HEK293 (cell line): ENCODE data around the gene NAT14.

Source experiments
- CTCF ChIA-PET: fragments of 350-600 bp; formaldehyde crosslinking; extraction: SDS; loops from one replicate; lab custom pipeline; 2021; ENCODE audit warnings: antibody characterized with exemption; lab: Yijun Ruan, JAX
- POLR2A ChIA-PET: fragments of 300-600 bp; formaldehyde crosslinking; extraction: SDS; loops from one replicate; lab custom pipeline; 2020; ENCODE audit warnings: antibody characterized with exemption, inconsistent platforms; lab: Yijun Ruan, JAX
- H3K27ac ChIP-seq: fragments of 200-500 bp; sonication (Bioruptor generic); 2 replicates; pipeline ENCODE4 v1.5.1; 2014; ENCODE audit warnings: low read depth, low read length, control low read depth, inconsistent platforms; ENCODE audit errors: extremely low read depth
- H3K36me3 ChIP-seq, 2 experiments: fragments of 200-500 bp in 1 of 2; sonication (Bioruptor generic) in 1 of 2; 1 replicate in 1 of 2; 2 replicates in 1 of 2; pipeline ENCODE4 v1.5.1; 2014 to 2017; ENCODE audit warnings: inconsistent platforms in 2 of 2, low read length in 2 of 2; ENCODE audit not compliant: control insufficient read depth in 2 of 2, insufficient read depth in 1 of 2
- H3K4me1 ChIP-seq: fragments of 200-500 bp; sonication (Bioruptor generic); 2 replicates; pipeline ENCODE4 v1.5.1; 2014; ENCODE audit warnings: mild to moderate bottlenecking, low read length, inconsistent platforms; ENCODE audit not compliant: control insufficient read depth, insufficient read depth
- H3K4me3 ChIP-seq: 2 replicates; pipeline ENCODE4 v1.5.1; 2011; ENCODE audit warnings: low read depth, mild to moderate bottlenecking, control low read depth, low read length, moderate library complexity
- H3K9me3 ChIP-seq: fragments of 200-500 bp; sonication (Bioruptor generic); 2 replicates; pipeline ENCODE4 v1.5.1; 2014; ENCODE audit warnings: low read depth, low read length, inconsistent platforms; ENCODE audit not compliant: control insufficient read depth, insufficient read depth
- BCL11A ChIP-seq: fragments of 450-650 bp; formaldehyde crosslinking; IDR thresholded peaks from 2 replicates; pipeline ENCODE4 v1.5.1; 2016; ENCODE audit warnings: low read depth, missing biosample characterization, missing genetic modification characterization
- KLF16 ChIP-seq: fragments of 450-650 bp; formaldehyde crosslinking; IDR thresholded peaks from 2 replicates; pipeline ENCODE4 v1.5.1; 2017; ENCODE audit warnings: missing biosample characterization, missing genetic modification characterization
- KLF17 ChIP-seq: fragments of 450-650 bp; formaldehyde crosslinking; IDR thresholded peaks from 2 replicates; pipeline ENCODE4 v1.5.1; 2016; ENCODE audit warnings: missing biosample characterization, missing genetic modification characterization
- KLF8 ChIP-seq: fragments of 450-650 bp; formaldehyde crosslinking; IDR thresholded peaks from 2 replicates; pipeline ENCODE4 v1.5.1; 2016; ENCODE audit warnings: missing biosample characterization, missing genetic modification characterization
- OVOL3 ChIP-seq: fragments of 450-650 bp; formaldehyde crosslinking; IDR thresholded peaks from 2 replicates; pipeline ENCODE4 v1.5.1; 2016; ENCODE audit warnings: missing biosample characterization, missing genetic modification characterization
- SETDB1 ChIP-seq: IDR thresholded peaks from one replicate; pipeline ENCODE4 v1.6.1; 2017; ENCODE audit warnings: mild to moderate bottlenecking, low read length, moderate library complexity, mixed read lengths; ENCODE audit not compliant: insufficient read length
- SP7 ChIP-seq: fragments of 450-650 bp; formaldehyde crosslinking; IDR thresholded peaks from 2 replicates; pipeline ENCODE4 v1.5.1; 2016; ENCODE audit warnings: missing biosample characterization, missing genetic modification characterization
- YY1 ChIP-seq: fragments of 450-650 bp; formaldehyde crosslinking; IDR thresholded peaks from 2 replicates; pipeline ENCODE4 v1.5.1; 2018; ENCODE audit warnings: missing biosample characterization, missing genetic modification characterization
- ZBTB10 ChIP-seq: fragments of 450-650 bp; formaldehyde crosslinking; IDR thresholded peaks from 2 replicates; pipeline ENCODE4 v1.5.1; 2016; ENCODE audit warnings: missing biosample characterization, missing genetic modification characterization
- ZBTB8A ChIP-seq: fragments of 450-650 bp; formaldehyde crosslinking; IDR thresholded peaks from 2 replicates; pipeline ENCODE4 v1.5.1; 2016; ENCODE audit warnings: missing biosample characterization, missing genetic modification characterization
- ZFHX2 ChIP-seq: fragments of 450-650 bp; formaldehyde crosslinking; conservative IDR thresholded peaks from 2 replicates; pipeline ENCODE4 v1.5.1; 2016; ENCODE audit warnings: missing biosample characterization, missing genetic modification characterization
- ZNF112 ChIP-seq: fragments of 450-650 bp; formaldehyde crosslinking; IDR thresholded peaks from 2 replicates; pipeline ENCODE4 v1.5.0; 2017; ENCODE audit warnings: missing biosample characterization, missing genetic modification characterization
- ZNF155 ChIP-seq: fragments of 450-650 bp; formaldehyde crosslinking; IDR thresholded peaks from 2 replicates; pipeline ENCODE4 v1.5.1; 2016; ENCODE audit warnings: missing biosample characterization, missing genetic modification characterization
- ZNF248 ChIP-seq: fragments of 450-650 bp; formaldehyde crosslinking; IDR thresholded peaks from 2 replicates; pipeline ENCODE4 v1.5.1; 2017; ENCODE audit warnings: missing biosample characterization, missing genetic modification characterization
- ZNF292 ChIP-seq: fragments of 450-650 bp; formaldehyde crosslinking; IDR thresholded peaks from 2 replicates; pipeline ENCODE4 v1.5.1; 2016; ENCODE audit warnings: low read depth, missing biosample characterization, missing genetic modification characterization, borderline replicate concordance
- ZNF324 ChIP-seq: fragments of 450-650 bp; formaldehyde crosslinking; IDR thresholded peaks from 2 replicates; pipeline ENCODE4 v1.5.1; 2016; ENCODE audit warnings: missing biosample characterization, missing genetic modification characterization
- ZNF350 ChIP-seq: fragments of 450-650 bp; formaldehyde crosslinking; IDR thresholded peaks from 2 replicates; pipeline ENCODE4 v1.5.0; 2017; ENCODE audit warnings: missing biosample characterization, mild to moderate bottlenecking, missing genetic modification characterization
- ZNF366 ChIP-seq: fragments of 450-650 bp; formaldehyde crosslinking; conservative IDR thresholded peaks from 2 replicates; pipeline ENCODE4 v1.5.1; 2016; ENCODE audit warnings: missing biosample characterization, missing genetic modification characterization
- ZNF555 ChIP-seq: fragments of 450-650 bp; formaldehyde crosslinking; conservative IDR thresholded peaks from 2 replicates; pipeline ENCODE4 v1.5.1; 2017; ENCODE audit warnings: missing biosample characterization, mild to moderate bottlenecking, missing genetic modification characterization, inconsistent platforms
- ZNF600 ChIP-seq: fragments of 450-650 bp; formaldehyde crosslinking; IDR thresholded peaks from 2 replicates; pipeline ENCODE4 v1.5.1; 2016; ENCODE audit warnings: missing biosample characterization, missing genetic modification characterization
- ZNF777 ChIP-seq: fragments of 450-650 bp; formaldehyde crosslinking; IDR thresholded peaks from 2 replicates; pipeline ENCODE4 v1.5.1; 2017; ENCODE audit warnings: missing biosample characterization, missing genetic modification characterization, borderline replicate concordance
- ZNF843 ChIP-seq: fragments of 450-650 bp; formaldehyde crosslinking; IDR thresholded peaks from 2 replicates; pipeline ENCODE4 v1.5.1; 2016; ENCODE audit warnings: missing biosample characterization, missing genetic modification characterization
- ZSCAN18 ChIP-seq: fragments of 450-650 bp; formaldehyde crosslinking; IDR thresholded peaks from 2 replicates; pipeline ENCODE4 v1.5.1; 2016; ENCODE audit warnings: missing biosample characterization, missing genetic modification characterization
- TF ChIP-seq, protein P1 (sequence below): fragments of 450-650 bp; formaldehyde crosslinking; IDR thresholded peaks from 2 replicates; pipeline ENCODE4 v1.5.1; 2016; ENCODE audit warnings: missing biosample characterization, missing genetic modification characterization
- TF ChIP-seq, protein P2 (sequence below): fragments of 450-650 bp; formaldehyde crosslinking; IDR thresholded peaks from 2 replicates; pipeline ENCODE4 v1.5.1; 2016; ENCODE audit warnings: missing biosample characterization, missing genetic modification characterization

NAT14 gene

GRCh38 chr19:55526216-55527196 is 41.5 kb downstream of the NAT14 start (continued):
- 0 out of 2 replicates have a peak, but pooled peaks have one; percentile 30 for TF ChIP-seq BCL11A
- peak; percentile 53 for TF ChIP-seq ZNF366 (tag by site-specific recombination)
- TF ChIP-seq ZNF324 (tag by site-specific recombination), result no peak
- no peak for TF ChIP-seq ZBTB10
- peak; percentile 25; the same call in 1 of the 2 replicates for TF ChIP-seq ZNF777 (tag by site-specific recombination)
- no peak for TF ChIP-seq ZNF843 (tag by site-specific recombination)
- no peak for TF ChIP-seq ZNF155 (tag by site-specific recombination)
- peak; percentile 32; the same call in 1 of the 2 replicates for TF ChIP-seq ZNF600 (tag by site-specific recombination)
- no peak for TF ChIP-seq ZSCAN18 (tag by site-specific recombination)
- peak; percentile 53 for TF ChIP-seq ZBTB8A (tag by site-specific recombination)
- TF ChIP-seq ZFHX2 (tag by site-specific recombination), result peak; percentile 72
- no peak for TF ChIP-seq OVOL3 (tag by site-specific recombination)
- no peak for TF ChIP-seq KLF8 (tag by site-specific recombination)
- TF ChIP-seq SETDB1, result no peak
- TF ChIP-seq KLF17 (tag by site-specific recombination), result peak; percentile 70
- no peak for TF ChIP-seq ZNF350 (tag by site-specific recombination)
- TF ChIP-seq ZNF555 (tag by site-specific recombination), result no peak
- TF ChIP-seq, protein P1, sequence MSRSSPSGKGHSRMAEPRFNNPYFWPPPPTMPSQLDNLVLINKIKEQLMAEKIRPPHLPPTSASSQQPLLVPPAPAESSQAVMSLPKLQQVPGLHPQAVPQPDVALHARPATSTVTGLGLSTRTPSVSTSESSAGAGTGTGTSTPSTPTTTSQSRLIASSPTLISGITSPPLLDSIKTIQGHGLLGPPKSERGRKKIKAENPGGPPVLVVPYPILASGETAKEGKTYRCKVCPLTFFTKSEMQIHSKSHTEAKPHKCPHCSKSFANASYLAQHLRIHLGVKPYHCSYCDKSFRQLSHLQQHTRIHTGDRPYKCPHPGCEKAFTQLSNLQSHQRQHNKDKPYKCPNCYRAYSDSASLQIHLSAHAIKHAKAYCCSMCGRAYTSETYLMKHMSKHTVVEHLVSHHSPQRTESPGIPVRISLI (tag by site-specific recombination), result no peak
- TF ChIP-seq, all 188 proteins: peak for 22

GRCh38 chr19:55527197-55528029 is 42.4 kb downstream of the NAT14 start:
- Histone ChIP-seq H3K4me3 (no peak overlapping the region), H3K9me3 (no peaks in the 10 kb centered on the region), H3K27ac (no peak overlapping the region), H3K36me3 (no peaks in the 10 kb centered on the region), H3K4me1 (no peaks in the 10 kb centered on the region)
- ChIA-PET POLR2A (interaction anchor here (1.9 kb wide), 1 partner anchor 72 kb away, joined by 10 read pairs; the partner anchor contains the start of genes FIZ1 and ZNF524), CTCF (interaction anchor here (0.5 to 1.6 kb wide), 3 partner anchors 13 to 79 kb away, joined by 3 to 6 read pairs (median 4); partner anchors contain the start of gene ZNF865)
- TF ChIP-seq ZNF292 (tag by site-specific recombination), result no peak
- TF ChIP-seq ZNF112, result no peak
- no peak for TF ChIP-seq YY1 (tag by site-specific recombination)
- TF ChIP-seq SP7 (tag by site-specific recombination), result no peak
- TF ChIP-seq, protein P2, sequence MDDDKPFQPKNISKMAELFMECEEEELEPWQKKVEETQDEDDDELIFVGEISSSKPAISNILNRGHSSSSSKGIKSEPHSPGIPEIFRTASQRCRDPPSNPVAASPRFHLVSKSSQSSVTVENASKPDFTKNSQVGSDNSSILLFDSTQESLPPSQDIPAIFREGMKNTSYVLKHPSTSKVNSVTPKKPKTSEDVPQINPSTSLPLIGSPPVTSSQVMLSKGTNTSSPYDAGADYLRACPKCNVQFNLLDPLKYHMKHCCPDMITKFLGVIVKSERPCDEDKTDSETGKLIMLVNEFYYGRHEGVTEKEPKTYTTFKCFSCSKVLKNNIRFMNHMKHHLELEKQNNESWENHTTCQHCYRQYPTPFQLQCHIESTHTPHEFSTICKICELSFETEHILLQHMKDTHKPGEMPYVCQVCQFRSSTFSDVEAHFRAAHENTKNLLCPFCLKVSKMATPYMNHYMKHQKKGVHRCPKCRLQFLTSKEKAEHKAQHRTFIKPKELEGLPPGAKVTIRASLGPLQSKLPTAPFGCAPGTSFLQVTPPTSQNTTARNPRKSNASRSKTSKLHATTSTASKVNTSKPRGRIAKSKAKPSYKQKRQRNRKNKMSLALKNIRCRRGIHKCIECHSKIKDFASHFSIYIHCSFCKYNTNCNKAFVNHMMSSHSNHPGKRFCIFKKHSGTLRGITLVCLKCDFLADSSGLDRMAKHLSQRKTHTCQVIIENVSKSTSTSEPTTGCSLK (tag by site-specific recombination), result no peak
- TF ChIP-seq ZNF248 (tag by site-specific recombination), result no peak
- TF ChIP-seq KLF16 (tag by site-specific recombination), result no peak
